ENCODE data around the gene FYB2. TPM values are rescaled to one million over a fixed set of nuclear protein-coding genes. Genes with fewer than 3 reads are reported as not detected.

The FYB2 gene, protein sequence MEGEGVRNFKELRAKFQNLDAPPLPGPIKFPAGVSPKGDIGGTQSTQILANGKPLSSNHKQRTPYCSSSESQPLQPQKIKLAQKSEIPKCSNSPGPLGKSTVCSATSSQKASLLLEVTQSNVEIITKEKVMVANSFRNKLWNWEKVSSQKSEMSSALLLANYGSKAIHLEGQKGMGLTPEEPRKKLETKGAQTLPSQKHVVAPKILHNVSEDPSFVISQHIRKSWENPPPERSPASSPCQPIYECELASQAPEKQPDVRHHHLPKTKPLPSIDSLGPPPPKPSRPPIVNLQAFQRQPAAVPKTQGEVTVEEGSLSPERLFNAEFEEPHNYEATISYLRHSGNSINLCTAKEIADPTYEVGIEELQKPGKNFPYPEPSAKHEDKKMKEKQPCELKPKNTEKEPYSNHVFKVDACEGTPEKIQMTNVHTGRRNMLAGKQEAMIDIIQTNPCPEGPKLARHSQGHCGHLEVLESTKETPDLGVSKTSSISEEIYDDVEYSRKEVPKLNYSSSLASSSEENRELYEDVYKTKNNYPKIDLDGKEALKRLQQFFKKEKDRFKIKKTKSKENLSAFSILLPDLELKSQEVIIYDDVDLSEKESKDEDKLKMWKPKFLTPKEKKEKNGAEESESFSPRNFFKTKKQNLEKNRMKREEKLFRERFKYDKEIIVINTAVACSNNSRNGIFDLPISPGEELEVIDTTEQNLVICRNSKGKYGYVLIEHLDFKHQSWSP
- under 0.01 TPM for total RNA-seq

DNA sequence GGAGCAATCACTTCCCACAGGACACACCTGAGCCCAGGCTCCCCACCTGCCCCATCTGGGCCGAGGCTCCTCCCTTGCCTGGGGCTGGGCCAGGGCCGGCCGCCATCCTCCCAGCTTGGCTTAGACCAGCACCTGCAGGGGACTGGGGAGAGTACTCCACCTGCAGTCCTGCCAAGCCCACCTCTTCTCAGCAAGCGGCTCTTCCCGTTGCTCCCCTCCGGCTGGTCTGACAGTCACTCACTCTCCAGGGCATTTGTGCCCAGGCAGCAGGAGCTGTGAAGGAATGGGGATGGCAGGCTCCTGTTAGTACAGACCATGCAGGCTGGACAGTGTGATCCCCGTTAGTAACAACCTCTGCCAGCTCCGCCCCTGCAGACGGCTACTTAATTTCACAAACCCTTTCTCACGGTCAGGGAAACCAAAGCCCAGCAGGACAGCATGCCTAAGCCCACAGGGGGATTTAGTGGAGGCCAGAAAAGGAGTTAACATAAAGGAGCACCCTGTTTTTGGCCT lies at the start of gene FYB2:
TSS of gene FYB2 (minus strand) at position 18 of the 513 bp plus-strand sequence. CDS start 114 bp downstream, outside the sequence.
- FAIRE-seq (no peak), DNase-seq (ENCODE audit: low spot score in 2 of 2) (no peak)

DNA sequence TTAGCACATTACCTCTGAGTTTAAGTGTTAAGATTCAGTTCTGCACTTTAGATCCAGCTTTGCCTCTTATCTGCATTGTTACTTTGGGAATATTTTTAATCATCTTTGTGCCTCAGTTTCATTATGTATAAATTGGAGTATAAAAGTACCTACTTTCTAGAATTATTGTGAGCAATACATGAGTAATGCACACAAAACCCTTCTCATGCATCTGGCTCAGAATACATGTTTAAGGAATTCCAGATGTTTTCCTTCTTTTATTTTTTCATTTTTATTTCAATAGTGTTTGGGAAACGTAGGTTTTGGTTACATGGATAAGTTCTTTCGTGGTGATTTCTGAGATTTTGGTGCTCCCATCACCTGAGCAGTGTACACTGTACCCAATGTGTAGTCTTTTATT lies 49.6 kb upstream of the FYB2 start:
- FAIRE-seq (no peak), DNase-seq (ENCODE audit: low spot score in 2 of 2) (no peak)

DNA sequence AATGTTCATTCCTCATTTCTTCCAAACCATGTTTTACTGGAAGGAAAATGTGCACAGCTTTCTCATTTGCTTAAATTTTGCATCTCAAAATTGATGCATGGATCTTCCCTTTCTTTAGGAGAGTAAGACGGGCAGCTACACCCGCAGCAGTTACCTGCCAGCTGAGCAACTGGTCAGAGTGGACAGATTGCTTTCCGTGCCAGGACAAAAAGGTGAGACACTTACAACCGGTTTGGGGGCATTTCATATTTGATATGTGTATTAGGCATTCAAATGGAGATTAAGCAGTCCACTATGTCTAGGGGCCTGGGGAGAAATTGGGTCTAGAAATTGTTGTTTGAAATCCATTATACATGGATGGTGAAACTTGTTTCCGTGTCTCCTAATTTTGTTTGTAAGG lies 48.3 kb upstream of the FYB2 start:
- FAIRE-seq: no peak
- no peak for DNase-seq (ENCODE audit: low spot score in 2 of 2)

DNA sequence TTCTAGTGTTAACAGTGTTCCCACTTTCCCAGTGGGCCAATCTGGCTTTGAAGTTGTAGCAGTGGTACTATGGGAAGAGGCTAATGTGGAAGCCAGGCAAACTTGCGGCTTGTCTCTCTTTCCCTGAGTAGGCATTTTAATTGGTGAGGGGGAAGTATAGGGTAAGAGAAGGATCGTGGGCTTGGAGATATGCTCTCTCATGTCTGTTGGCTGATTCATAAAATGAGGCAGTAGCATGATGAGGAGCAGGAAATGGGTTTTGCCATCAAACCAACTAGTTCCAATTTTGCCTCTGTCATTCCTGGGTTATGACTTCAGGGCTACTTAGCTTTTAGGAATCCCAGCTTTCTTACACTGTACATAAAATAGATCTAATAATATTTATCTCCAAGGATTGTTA lies 47.5 kb upstream of the FYB2 start:
- DNase-seq (ENCODE audit: low spot score in 2 of 2) (no peak), FAIRE-seq (no peak)

DNA sequence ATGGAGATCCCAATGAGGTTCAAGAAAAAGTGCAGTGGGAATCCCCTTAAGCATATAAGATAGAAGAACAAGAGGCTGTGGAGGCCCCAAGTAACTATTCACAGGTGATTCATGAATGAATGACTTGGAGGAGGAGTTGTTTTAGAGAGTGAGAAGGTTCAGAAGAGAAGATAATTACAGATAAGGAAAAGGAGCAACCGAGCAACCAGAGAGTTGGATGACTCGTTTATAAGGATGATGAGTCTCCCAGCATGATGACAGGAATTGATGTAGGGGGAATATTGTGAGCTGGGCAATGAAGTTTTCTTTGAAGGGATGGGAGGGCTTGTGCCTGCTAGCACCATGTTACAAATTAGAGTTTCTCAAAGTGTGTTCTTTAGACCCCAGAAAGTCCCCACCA lies 45.2 kb upstream of the FYB2 start:
- no peak for FAIRE-seq
- DNase-seq (ENCODE audit: low spot score in 2 of 2): no peak

DNA sequence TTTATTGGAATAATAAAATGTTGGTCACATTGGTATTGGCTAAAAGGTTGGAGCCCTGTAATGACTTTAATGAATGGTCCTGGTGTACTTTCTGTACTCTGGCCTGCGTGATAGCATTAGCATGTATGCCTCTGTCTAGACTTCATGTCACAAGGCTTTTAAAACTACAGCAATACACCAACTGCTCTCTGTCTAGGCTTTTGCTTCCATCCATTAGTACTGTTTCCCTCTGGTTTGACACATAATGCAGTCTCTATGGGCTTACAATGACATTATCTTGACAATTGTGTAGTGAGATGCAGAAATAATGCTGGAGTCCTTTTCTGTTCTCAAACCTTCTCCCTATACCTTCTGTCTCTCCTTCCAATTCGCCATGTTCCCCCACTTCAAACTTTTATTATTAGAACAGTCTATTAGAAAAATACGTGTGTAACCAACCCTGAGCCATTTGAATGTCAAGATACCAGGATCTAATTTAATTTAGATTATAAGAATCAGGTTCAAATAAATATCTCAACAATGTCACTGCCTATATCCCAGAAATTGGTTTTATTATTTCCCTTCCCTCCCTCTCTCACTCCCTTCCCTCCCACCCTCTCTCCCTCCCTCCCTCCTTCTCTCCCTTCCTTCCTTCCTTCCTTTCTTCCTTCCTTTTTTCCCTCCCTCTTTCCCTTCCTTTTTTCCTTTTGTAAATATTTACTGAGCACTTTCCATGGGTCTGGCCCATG lies 44.2 kb upstream of the FYB2 start:
- DNase-seq (ENCODE audit: low spot score in 2 of 2) (no peak), FAIRE-seq (no peak)

DNA sequence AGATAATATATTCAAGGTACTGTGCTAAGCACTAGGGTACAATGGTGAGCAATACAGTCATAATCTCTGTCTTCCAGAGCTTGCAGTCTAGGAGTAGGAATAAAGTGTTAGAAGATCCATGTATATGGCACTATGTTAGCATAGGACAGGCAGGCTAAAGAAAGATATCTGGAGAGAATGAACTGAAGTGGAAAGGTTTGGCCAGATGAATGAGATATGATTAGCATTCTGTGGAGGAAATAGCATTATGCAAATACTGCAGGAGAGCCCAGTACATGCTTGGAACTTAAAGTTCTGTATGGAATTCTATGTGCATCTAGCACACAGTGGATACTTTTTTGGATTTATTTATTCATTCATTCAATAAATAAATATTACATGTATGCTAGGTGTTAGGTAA lies 40.1 kb upstream of the FYB2 start:
- FAIRE-seq: no peak

DNA sequence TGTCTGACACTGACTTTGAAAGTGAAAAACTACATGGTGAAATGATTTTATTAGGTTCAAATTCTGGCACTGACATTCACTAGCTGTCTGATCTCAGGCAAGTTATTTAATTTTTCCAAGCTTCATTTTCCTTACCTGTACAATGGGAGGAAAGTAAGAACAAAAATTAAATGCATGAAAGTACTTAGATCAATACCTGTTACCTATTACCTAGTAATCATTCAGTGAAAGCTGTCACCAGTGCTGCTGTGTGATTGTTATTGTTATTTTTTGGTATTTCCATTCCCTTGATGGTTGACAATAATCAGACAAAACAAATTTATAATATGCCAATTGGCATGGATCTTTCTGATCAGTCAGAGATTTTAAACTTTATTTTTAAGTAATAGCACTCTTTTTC lies 37.0 kb upstream of the FYB2 start:
- no peak for FAIRE-seq

More for the DNA sequence above, 40.1 kb upstream of the FYB2 start:
- DNase-seq (ENCODE audit: low spot score in 2 of 2): no peak

DNA sequence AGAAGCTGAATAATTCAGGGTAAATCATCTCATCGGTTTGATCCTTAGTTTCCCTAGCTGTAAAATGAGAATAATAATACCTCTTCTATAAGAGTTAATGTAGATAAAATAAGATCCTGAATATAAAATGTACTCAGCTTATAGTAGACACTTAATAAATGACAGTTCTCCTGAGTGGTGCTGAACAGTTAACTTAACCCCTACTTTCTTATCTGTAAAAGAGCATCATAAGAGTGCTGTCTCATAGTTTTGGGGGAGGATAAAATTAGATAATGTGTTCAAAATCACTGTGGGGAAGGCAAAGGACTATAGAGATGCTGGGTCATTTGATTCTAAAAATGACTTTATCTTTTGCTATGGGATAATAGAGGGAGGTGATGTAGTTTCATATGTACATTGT lies 36.0 kb upstream of the FYB2 start:
- DNase-seq (ENCODE audit: low spot score in 2 of 2): no peak

More for the DNA sequence above, 37.0 kb upstream of the FYB2 start:
- no peak for DNase-seq (ENCODE audit: low spot score in 2 of 2)

DNA sequence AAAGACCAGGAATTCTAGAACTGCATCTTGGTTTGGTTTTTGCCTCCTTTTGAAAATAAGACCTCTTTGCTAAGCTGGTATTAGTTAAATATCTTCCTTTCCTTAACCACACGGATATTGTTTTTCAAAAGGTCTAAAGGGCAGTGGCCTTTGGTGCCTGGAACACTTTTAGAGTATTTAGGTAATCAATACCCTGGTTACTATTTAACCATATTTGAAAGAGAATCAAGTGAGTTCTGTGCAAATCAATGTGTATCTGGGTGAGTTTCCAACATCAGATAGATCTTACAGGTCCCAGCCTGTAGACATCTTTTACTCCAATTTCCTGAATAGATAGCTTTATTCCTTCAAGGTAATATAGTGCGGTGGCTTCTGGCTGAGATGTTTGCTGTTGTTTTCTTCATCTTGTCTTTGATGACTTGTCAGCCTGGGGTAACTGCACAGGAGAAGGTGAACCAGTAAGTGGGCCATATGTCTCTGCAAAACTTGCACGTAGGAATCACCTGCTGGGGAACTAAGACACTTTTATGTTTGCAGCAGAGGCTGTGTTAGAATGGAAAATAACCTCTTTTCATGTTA lies 35.4 kb upstream of the FYB2 start, which contains the start of gene C8A:
TSS of gene C8A (plus strand) at position 277 of the 579 bp plus-strand sequence. CDS start at position 382, 105 bp downstream.
- DNase-seq (ENCODE audit: low spot score in 2 of 2): no peak
- FAIRE-seq: no peak

More for the DNA sequence above, 36.0 kb upstream of the FYB2 start:
- FAIRE-seq: no peak

DNA sequence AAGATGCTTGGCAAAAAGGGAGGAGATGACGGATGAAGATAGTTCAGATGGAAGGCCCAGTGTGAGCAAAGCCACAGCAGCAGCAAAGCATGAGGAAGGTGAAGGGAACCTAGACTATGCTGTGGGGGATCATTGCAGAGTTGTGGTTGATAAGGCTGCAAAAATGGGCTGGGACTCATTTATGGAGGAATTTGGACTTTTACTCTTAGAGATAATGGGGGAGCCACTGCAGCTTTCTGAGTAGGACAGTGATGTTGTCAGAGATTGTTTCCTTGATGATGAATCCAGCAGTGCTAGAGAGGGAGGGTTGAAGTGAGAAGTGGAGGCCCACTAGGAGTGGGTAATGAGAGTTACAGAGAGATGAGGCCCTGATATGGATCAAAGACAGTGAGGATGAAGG lies 33.3 kb upstream of the FYB2 start:
- no peak for DNase-seq (ENCODE audit: low spot score in 2 of 2)
- no peak for FAIRE-seq

DNA sequence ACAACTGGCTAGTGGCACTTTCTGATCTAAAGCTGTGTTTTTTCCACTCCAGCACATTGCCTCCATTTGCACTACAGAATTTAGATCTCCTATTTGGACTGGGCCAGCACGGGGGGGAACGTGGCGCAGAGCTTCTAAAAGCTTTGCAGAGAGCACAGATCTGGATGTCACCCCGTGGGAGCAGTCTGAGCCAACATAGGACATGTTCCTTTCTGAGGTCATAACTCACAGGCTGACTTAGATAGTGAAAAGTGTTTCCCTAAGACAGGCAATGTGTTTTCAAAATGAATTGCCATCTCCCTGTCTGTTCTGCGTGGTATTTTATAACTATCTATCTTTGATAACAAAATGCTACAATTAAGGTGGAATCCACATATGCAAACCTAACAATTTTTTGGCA lies 31.7 kb upstream of the FYB2 start:
- FAIRE-seq (no peak), DNase-seq (ENCODE audit: low spot score in 2 of 2) (no peak)

DNA sequence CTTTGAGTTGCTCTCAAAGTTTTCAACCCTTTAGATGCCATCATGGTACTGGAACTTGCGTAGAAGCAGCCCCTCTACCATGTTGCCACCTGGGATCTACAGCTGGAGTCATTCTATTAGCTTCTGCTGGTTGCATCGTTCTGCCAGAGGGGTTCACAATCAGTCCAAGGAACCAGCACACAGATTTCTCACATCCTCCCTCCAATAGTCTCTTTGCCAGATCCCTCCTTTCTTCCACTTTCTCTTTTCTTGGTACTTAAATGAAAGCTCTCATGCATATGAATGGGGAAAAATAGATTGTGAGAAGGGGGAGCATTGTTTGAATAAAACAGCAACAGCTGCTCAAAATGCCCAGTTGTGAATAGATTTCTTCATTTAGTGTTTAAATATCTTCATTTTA lies 31.2 kb upstream of the FYB2 start:
- DNase-seq (ENCODE audit: low spot score in 2 of 2) (no peak), FAIRE-seq (no peak)

DNA sequence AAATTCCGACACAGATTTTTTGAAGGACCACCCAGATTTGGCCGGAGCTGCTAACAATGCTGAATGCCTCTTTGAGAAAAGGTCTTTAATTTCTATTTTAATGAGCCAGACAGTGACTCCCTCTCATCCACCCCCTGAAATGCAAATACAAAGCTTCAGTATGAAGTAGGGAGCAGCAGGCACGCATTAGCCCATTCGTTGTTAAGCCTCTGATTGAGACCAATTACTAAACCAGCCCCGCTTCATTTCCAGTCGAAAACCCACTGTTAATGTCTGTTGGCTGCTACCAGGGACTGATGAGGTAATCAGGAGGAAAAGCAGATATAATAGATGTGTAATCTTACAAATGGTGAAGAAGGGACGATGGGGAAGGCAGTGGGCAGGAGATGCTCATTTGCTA lies 30.5 kb upstream of the FYB2 start:
- DNase-seq (ENCODE audit: low spot score in 2 of 2) (no peak), FAIRE-seq (no peak)

DNA sequence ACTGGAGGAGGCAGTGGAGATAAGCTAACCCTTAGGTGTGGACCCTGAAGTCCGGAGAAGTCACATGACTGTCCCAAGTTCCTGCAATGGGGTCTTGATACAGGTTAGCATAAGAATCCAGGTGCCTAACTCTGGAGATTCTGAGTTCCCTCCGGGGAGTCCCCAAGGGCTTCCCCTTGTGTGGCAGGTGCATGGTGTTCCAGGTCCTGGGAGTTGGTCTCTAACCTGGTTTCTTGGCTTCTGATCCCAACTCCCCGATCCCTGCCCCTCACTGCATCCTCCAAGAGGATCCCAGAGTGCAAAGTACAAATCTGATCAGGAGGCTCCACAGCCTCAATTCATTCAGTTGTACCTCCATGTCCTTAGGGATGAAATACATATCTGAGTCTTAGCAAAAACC lies 26.1 kb upstream of the FYB2 start:
- DNase-seq (ENCODE audit: low spot score in 2 of 2) (no peak), FAIRE-seq (no peak)

DNA sequence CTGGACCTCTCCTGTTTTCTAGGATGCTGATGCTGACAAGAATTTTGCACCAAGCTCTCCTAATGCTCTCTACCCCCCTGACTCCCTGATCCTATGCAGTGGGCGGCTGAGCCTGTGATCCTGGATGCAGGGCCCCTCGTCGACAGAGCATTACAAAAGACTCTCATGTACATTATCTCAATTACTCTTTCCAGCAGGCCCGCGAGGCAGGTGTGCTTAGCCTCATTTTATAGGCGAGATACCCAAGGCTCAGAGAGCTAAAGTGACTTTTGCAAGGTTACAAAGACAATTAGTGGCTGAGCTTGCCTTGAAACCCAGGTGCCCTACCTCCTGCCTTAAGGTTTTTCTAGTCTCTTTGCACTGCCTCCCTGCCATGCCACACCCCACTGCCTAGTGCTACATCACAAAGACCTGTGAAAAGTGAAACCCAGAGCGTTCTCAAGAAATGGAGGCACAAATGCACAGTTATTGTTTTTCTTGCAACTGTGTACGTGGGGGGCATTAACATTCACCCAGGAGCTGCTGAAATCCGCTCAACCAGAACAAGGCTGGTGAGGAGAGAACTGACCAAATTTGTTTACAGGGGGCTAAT lies 25.4 kb upstream of the FYB2 start:
- DNase-seq (ENCODE audit: low spot score in 2 of 2) (no peak), FAIRE-seq (no peak)

DNA sequence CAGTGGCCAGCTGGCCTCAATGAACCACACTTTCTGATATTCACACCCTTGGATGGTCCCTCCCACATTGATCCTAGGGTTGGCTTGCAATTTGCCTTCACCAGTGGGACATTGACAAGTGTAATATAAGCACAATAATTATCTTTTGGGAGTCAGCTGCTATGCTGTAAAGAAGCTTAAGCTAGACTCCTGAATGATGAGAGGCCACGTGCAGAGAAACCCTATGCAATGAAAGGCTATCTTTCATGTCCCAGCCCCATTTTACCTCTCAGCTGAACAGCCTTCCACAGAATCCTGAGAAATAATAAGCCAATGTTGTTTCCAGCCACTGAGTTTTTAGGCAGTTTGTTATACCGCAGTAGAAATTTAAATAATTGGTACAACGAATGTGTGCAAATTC lies 24.3 kb upstream of the FYB2 start:
- FAIRE-seq (no peak), DNase-seq (ENCODE audit: low spot score in 2 of 2) (no peak)

DNA sequence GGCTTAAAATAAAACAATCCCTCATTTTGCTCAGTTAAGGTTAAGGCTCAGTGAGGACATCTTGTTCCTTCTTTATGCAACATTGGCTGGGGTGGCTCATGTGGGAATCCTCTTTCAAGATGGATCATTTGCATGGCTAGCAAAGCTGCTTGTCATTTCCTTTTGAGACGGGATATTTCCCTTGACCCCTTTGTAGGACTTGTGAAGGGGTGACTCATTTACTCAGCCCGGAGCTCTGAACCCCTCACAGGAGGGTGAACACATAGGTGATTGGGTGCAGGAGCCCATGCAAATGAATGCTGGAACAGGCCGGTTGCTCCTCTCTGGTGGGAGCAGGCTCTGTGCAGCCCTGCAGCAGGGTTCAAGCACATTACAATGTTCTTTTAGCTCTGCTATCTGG lies 19.6 kb upstream of the FYB2 start:
- no peak for FAIRE-seq
- no peak for DNase-seq (ENCODE audit: low spot score in 2 of 2)

DNA sequence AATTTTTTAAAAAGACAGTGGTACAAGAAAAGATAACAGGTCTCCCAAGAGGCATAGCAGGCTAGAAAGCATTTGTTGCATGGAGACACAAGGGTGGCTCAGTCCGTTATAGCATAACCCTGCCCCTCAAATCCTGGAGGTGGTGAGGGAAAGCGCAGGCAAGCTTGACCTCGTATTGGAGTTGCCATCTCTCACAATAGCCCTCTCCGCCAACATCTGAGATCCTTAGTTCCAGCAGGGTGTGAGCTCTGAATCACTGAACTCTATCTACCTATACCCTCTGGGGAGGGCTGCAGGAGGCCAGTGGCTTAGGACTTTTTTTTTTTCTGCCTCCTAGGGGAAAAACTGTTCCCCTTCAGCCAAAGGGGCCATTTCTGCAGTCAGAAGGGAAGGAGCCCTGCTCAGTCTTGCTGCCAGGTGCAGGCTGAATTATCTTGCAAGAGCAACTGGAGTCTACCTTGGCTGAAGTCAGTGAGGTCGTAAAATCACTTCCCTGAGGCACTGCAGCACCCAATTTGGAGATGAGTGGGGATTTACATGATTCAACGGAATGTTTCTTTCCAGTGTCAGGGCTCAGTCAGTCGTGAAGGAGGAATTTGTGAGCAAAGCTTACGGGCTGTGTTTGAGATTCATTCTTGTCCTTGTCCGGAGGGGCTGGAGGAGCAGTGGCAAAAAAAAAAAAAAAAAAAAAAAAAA lies 18.2 kb upstream of the FYB2 start:
- no peak for DNase-seq (ENCODE audit: low spot score in 2 of 2)
- no peak for FAIRE-seq

DNA sequence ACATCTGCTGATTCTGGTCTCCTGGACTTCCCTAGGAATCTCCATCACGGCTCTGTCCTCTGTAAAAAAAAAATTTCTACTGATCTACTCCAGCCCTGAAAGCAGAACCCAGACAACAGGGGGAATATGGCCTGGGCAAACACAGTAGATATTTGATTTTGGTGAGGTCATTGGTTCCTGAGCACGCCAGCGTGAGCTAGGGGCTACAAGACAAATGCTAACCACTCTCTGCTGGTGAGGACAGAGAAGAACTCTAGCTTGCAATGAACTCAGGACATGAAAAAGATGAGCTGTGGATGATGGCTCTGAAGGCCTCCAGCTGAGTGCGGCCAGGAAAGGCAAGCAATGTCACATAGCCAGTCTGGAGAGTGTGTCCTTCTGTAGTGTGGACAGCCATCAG lies 17.2 kb upstream of the FYB2 start:
- FAIRE-seq: no peak

More for the DNA sequence above, 17.2 kb upstream of the FYB2 start:
- DNase-seq (ENCODE audit: low spot score in 2 of 2): no peak
